Activated CD8-positive, alpha-beta memory T cell treated with anti-CD3 and anti-CD28 coated beads for 48 hours (primary cell): ENCODE measurements around the gene EDC4.

Experiments
- DNase-seq, 3 experiments: peaks; one replicate each; pipeline ENCODE4 v3.0.0-alpha.2; 2020; ENCODE audit warnings: low read depth in 2 of 3, low spot score in 2 of 3

The EDC4 gene

DNA sequence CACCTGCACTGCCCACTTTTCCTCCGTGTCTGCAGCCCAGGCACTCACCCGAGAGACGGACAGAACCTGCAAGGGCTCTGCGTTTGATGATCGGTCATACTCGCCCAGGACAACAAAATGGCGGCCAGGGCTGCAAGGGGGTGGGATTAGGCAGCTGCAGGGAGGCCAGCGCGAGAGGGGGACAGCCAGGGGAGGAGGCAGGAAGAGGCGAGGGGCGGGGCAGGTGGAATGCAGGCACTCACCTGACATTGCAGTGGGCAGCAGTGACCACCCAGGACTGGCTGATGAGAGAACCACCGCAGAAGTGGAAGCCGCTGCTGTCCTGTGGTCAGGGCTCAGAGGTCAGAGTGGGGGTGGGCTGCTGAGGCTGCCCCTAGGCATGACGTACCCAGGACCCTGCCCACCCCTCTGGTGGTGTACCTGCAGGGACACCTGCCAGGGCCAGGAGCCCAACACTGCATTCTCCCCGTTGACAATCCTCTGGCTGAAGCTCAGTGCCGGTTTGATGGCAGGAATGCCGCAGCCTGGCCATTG is 57.9 kb downstream of the EDC4 start:
- DNase-seq = no peak
